GM18520 (cell line): ENCODE data around the gene BABAM2.
"Not testable (repeated sequence)": the region's sequence is repeated elsewhere in the genome, so short reads cannot be mapped to it uniquely, and the experiment has no call there.

Source experiments
- ATAC-seq: cut with Tn5 transposase; IDR thresholded peaks from one replicate; pipeline ENCODE4 v1.9.1; 2021; ENCODE audit not compliant: unreplicated experiment

Gene BABAM2

DNA sequence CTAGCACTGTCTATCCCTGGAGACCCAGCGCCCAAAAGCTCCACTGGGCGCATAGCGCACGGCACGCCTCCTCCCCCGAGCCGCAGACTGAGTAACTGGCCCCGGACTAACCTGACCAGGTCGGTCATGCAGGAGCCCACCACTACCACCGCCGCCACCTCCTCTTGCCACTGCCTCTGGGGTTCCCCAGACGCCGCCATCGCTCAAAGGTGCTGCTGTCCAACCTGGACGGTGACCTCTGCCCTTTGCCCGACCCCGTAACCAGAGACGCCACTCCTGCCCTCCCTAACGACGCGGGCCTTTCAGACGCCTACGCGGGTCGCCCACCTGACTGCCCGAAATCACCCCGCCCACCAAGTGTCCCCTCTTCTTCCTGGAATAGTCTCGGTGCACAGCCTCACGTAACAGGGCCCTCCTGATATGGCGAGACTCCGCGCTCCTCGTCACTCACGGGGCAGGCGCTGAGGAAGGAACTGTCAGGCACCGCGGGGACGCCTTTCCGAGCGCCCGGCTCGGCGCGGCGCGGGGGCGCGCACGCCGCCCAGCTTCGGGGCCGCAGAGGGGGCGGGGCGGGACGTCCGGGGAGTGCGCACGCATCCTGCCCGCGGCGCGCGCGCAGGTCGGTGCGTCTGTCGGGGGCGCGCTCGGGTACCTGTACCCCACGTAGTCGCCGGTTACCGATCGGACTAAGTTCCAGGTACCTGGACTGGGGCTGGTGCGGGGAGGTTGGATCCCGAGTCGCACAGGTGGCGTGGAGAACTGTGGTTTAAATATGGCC lies at the start of gene BABAM2, which contains the start of gene RBKS:
TSS of gene BABAM2 (plus strand) at position 584 of the 778 bp plus-strand sequence. CDS start 3,828 bp downstream, outside the sequence.
TSS of gene RBKS (minus strand) at position 242 of the 778 bp plus-strand sequence. CDS start at position 200, 42 bp downstream.
- peak; percentile 50 for ATAC-seq

DNA sequence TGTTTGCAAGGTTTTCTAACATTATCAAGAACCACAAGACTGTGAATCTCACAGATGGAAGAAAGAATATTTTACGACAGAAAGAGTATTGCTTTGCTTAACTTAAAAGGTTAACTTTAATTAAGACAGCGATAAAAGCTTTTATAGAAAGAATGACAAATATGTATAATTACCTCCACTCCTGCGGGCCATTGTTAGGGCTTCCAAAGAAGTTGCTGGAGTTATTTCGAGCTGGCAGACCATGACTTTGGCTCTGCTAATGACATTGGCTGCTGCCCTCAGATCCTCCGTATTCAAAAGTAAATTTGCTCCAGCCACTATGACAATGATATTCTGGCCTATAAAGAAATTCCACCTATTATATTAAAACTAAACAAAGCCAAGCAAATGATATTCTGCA lies 47.6 kb upstream of the BABAM2 start:
- no peak for ATAC-seq

DNA sequence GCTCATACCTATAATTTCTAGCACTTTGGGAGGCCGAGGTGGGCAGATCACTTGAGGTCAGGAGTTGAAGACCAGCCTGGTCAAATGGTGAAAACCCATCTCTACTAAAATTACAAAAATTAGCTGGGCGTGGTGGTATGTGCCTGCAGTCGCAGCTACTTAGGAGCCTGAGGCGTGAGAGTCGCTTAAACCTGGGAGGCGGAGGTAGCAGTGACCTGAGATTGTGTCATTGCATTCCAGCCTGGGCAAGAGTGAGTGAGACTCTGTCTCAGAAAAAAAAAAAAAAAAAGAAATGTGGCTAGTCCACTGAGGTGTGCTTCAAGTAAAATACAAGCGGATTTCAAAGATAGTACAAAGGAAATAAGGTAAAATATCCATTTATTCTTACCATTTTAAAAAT lies 46.5 kb upstream of the BABAM2 start:
- ATAC-seq, result no peak

DNA sequence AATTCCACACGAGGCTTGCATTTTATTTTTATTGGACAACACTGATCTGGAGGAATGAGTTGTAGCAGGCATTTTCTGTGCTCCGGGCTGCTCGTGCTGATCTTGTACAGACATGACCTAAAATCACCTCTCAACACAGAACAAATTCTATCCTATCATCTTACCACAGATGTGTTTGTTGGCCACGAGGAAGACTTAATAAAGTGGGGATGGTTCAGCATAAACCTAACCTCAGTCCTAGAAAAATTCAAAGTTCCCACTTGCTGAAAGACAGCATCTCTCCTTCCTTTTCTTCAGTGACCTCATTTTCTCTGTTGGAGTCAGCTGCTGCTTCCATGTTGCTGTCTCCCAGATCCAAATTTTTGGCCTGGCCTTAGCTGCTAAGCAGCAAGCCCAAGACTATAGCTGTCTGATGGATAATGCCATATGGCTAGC lies 45.7 kb upstream of the BABAM2 start:
- ATAC-seq, result no peak

DNA sequence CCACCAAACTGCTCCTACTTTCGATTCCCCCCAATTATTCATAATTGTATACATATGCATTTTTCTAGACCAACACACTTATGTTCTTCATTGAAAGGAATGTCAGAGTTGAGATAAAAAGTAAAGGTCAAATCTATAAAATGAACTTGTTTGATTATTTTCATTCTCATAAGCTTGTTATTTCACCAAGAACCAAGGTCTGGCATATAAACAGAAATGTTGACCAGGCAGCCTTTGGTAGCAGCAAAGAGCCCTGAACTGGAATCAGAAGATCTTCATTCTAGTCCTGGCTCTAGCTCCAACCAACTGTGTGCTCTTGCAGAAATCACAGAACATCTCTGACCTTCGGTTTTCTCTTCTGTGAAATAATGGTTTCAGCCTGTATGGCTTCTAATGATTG lies 43.2 kb upstream of the BABAM2 start:
- no peak for ATAC-seq

DNA sequence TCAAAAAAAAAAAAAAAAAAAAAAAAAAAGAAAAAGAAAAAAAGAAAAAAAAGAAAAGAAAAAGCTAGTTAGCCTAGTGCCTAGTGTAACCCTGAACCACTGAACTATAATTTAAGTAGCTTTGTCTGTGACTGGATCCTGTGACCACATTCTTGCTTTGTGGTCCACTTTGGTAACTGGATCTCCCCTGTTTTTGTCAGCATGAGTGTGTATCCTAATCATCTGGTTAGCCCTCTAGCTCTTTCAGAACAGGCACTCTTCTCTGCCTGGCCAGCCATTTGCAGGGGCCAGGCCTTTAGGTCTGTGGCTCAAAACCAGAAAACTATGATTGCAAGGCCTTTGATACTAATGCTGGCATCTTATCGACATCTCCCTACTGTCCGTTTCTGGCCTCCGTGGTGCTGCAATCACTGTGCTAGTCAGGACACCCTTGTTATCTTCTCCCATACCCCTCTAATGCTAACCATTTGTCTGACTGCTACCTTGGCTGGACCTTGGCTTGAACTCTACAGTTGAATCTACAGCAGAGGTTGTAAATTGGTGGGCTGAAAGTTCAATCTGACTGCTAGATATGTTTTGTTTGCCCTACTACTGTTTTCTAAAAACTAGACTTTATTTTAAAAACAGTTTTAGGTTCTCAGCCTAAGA lies 40.8 kb upstream of the BABAM2 start:
- no peak for ATAC-seq

DNA sequence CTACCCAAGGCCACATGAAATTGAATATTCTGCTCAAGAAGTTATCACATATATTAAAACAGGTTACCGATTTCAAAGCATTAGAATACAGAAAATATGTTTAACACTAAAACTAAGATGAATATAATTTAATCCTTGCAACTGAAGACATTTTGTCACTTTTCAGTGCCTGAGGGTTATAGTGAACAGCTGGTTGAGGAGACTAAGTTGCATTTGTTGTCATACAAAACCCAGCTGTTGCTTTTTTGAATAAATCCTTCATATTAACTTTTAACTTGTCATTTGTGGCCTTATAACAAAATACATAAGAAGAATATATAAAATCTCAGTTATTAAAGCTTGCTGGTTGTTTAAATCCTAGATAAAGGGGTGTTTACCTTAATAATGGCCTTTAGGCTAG lies 37.8 kb upstream of the BABAM2 start:
- ATAC-seq, result no peak

DNA sequence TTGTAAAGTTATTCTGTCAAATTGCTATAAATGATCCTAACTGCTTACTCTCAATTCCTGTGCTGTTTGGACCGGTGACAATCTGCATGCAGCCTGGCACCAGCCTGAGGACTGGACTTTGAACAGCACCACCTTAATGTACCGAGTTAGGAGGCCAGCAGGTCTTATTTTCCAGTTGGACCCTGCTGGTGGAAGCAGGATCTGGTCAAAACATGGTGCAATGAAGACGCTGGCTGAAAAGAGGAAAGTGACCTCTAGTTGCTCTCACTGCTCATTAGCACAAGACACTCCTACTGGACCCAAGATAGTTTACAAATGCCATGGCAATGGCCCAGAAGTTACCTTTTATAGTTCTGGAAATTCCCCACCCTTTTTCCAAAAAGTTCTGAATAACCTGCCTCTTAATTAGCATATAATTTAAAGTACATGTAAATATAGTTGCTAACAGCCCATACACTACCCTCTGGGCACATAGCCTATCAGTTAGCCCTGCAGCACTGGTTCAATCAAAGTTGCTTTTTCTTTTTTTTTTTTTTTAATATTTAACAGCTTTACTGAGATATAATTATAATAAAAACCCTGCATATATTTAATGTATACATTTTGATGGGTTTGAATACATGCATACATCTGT lies 36.2 kb upstream of the BABAM2 start:
- ATAC-seq, result no peak

DNA sequence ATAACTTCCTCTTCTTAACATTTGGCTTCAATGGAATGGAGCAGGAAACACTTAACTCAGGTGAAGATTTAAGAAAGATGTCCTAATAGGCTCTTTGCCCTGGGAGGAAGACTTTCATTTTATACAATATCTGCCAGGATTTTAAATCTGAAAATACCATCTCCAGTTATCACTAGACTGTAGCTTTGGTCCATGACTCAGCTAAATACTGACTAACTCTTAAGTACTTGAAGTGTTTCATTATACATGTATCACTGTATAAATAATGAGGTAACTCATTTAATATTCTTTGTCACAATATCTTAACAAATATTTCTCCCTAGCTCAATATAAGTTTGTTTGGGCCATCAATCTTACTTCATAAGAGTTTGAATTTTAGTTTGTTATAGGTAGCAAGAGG lies 35.1 kb upstream of the BABAM2 start:
- ATAC-seq, result no peak

DNA sequence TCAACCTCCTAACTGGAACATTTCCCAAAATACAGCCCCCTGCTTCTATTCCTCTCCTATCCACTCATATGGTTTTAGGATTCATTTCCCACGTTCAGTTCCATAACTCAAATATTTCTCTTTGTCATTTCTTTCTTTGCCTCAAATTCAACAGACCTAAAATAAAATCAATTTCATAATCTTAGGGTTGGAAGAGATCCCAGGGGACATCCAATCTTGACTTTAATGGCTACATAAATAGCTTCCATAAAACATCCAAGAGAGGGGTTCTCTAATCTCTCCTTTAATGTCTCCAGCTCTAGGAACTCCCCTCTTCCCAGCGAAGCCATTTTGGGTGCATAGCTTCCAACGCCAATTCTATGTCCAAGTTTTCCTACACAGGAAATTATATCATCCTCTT lies 34.1 kb upstream of the BABAM2 start:
- no peak for ATAC-seq

DNA sequence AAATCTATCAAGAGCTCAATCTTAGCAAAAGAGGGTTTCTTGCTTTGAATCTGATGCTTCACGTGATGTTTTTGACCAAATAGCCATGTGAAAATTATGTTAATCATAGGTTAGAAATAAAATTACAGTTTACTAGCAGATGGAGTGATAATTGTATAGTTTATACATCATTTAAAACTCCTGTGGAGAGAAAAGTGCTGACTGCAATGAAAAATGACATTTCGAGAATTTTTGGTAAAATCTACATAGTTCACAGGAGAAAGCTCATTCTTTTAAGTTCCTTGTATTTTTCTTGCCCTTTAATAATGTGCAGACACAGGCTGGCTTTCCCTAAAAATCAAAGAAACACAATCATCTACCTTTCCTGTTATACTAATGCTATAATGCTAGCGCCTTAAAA lies 33.6 kb upstream of the BABAM2 start:
- no peak for ATAC-seq

DNA sequence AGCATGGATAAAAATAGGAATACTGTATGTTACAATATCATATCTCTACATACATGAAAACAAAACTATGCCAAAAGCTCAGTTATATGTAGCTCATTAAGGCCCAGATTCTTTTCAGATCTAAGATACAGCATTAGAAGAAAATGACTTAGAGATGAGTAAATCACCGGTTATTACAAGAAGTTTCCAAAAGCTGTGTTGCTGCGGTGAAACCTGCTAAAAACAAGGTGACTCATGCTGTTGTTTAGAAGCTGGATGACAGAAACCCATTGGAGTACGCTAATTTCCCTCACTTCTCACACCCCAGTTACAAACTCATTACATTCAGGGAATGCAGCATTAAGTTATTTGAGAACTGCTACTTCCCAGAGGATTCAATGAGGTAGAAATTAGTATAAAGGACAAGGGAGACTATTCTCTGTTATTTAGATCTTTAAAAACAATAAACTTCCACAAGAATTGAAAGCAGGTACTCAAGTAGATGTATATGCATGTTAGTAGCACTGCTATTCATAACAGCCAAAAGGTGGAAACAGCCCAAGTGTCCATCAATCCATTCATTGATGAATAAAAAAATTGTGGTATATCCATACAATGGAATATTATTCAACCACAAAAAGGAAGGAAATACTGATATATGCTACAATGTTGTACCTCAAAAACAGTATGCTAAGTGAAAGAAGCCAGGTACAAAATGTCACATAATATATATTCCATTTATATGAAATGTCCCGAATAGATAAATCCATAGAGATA lies 32.9 kb upstream of the BABAM2 start:
- no peak for ATAC-seq

DNA sequence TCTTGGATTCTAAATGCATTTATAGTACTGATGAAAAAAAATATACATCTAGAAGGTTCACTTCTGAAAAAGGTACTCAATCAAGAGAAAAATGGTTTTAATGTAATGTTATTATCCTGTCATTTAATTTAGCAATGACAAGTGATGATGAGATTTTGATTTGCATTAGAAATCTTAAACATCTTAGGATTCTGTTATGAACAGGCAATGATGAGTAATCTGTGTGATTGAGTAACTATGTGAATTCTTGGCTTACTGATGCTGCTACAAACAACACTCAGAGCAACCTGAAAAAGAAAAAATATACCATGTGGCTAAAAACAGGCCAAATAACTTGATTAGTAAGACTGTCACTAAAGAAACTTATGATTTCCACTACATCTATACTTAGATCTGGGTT lies 30.4 kb upstream of the BABAM2 start:
- ATAC-seq, result no peak

DNA sequence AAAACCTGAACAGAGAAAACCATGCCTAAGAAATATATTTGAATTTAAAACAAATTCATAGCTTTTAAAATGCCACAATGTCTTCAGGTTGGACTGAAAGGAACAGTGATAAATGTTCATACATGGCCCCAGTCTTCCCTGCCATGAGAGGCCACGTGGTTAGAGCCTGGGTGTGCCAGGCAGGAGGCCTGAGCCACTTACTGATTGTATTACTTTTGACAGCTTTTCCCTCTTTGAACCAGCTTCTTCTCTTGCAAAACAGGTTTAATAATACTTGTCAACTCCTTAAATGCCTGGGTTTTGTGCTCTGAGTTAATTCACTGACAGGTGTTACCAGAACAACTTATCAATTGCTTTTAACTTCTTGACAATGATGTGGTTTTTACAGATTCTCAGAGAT lies 27.4 kb upstream of the BABAM2 start:
- no peak for ATAC-seq

DNA sequence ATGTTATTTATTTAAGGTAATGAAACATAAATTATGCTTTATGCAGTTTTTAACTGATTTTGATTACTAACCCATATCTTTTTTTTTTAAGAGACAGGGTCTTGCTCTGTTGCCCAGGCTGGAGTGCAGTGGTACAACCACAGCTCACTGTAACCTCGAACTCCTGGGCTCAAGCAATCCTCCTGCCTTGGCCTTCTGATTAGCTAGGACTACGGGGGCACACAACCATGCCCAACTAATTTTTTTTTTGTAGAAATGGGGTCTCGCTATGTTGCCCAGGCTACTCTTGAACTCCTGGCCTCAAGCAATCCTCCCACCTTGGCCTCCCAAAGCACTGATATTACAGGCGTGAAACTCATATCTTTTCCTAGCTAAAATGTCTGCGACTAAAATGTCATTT lies 26.6 kb upstream of the BABAM2 start:
- not testable (repeated sequence) for ATAC-seq

DNA sequence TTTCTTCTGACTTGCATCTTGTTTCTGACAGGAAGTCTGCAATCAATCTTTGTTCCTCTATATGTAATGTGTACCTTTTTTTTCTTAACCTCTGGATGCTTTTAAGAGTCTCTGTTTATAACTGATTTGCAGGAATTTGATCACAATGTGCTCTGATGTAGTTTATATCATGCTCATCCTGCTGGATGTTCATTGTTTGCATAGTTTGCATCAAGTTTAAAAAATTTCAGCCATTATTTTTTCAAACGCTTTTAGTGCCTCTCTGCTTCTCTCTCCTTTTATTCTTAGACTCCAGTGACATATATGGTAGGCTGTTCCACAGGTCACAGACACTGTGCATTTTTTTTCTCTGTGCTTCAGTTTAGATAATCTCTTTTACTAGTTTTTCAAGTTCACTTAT lies 24.3 kb upstream of the BABAM2 start:
- ATAC-seq, result no peak

DNA sequence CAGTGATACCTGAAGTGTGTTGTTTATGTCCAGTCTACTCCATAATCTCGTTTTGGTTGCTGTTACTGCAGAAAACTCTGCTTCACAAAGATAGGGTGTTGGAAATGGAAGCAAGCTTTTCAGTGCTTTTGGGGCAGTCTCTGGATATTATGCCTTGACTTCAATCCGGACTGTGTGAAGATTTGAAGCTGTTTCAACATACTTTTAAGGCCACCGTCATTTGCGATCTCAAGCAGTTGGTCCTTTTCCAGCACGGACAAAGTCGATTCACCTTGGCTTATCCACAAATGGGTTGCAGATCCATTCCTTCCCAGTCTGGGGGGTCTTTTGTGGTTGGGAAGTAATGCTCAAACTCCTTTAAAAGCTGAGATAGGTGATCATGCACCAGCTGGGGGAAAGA lies 20.8 kb upstream of the BABAM2 start:
- no peak for ATAC-seq

DNA sequence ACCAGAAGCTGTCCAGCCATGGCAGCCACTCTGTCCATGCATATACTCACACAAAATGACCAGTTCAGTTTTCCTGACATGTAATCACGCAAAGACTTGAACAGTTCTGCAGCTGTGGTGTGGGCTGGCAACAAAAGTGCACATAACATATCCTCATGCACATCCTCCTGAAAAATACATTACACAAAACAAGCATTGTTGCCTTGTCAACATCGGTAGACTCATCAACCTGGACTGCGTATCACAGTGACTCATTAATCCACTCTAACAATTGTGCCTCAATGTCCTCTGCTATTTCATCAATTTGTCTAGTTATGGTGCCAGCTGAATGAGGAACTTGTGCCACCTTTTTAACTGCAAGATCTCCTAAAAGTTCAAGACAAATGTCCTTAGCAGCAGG lies 19.8 kb upstream of the BABAM2 start:
- ATAC-seq, result no peak

DNA sequence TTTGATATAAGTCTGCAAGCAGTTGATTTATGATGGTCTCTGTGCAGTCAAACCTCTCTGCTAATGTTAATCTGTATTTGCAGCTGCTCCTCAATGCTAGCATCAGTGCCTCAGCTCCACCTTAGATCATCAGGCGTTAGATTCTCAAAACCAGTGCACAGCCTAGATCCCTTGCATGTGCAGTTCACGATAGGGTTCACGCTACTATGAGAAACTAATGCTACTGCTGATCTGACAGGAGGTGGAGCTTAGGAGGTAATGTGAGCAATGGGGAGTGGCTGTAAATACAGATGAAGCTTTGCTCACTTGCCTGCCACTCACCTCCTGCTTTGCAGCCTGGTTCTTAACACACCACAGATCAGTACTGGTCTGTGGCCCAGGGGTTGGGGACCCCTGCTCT lies 18.7 kb upstream of the BABAM2 start:
- no peak for ATAC-seq

DNA sequence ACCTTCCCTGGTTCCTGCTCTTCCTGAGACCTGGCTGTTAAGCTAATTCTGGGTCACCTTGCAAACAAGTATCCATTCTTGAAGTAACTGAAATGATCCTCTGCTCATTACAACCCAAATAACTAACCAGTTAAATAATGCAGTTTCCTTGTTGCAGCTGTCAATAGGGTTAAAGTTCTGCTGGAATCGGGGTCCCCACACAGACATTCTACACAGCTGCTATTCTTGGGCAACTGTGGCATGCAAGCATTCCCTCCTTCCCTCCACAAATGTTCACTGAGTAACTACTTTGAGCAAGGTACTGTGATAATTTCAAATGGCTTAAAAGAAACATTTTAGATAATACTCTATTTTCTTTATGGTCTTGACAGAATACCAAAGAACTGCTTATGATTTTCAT lies 17.4 kb upstream of the BABAM2 start:
- ATAC-seq, result no peak
